Astrocyte of the spinal cord (primary cell): ENCODE results near the gene CDK15.
A peak's percentile ranks its signal among the peaks of the same experiment; 100 is the strongest.

Source experiments
- DNase-seq: peaks from one replicate; pipeline ENCODE4 v3.0.0; 2011; ENCODE audit warnings: low read depth, low spot score
- H3K4me3 ChIP-seq: 2 replicates; pipeline ENCODE4 v1.5.1; 2011; ENCODE audit warnings: low read depth, mild to moderate bottlenecking, low read length, moderate library complexity
- in situ Hi-C: cut with HindIII; loops from 2 replicates; pipeline ENCODE4 v1.10.0; 2017; ENCODE audit warnings: low sequenced_read_pairs
- TF ChIP-seq, protein P1 (sequence below): IDR thresholded peaks from 2 replicates; pipeline ENCODE4 v1.5.1; 2012; ENCODE audit warnings: low read depth, mild to moderate bottlenecking, low read length, inconsistent platforms

CDK15 gene

DNA sequence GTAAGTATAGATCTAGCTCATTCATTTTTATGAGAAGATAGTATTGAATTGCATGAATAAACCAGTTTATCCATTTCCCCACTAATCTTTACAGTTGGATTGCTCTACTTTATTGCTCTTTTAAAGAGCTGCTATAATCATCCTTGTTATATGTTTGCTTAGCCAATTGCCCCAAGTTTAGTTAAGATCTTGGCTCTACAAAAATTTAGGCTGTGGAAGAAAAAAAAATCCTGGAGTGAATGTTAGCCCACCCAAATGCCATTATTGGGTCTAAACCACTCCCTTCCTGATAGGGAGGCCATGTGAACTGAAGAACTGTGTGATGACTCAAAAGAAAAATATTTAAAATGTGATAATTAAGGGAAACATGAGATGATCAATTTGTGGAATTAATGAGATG lies 28.5 kb upstream of the CDK15 start:
- TF ChIP-seq, protein P1, sequence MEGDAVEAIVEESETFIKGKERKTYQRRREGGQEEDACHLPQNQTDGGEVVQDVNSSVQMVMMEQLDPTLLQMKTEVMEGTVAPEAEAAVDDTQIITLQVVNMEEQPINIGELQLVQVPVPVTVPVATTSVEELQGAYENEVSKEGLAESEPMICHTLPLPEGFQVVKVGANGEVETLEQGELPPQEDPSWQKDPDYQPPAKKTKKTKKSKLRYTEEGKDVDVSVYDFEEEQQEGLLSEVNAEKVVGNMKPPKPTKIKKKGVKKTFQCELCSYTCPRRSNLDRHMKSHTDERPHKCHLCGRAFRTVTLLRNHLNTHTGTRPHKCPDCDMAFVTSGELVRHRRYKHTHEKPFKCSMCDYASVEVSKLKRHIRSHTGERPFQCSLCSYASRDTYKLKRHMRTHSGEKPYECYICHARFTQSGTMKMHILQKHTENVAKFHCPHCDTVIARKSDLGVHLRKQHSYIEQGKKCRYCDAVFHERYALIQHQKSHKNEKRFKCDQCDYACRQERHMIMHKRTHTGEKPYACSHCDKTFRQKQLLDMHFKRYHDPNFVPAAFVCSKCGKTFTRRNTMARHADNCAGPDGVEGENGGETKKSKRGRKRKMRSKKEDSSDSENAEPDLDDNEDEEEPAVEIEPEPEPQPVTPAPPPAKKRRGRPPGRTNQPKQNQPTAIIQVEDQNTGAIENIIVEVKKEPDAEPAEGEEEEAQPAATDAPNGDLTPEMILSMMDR: no peak
- no peak for DNase-seq
- no peak overlapping the region for H3K4me3 ChIP-seq
- in situ Hi-C loops: no loop called here

DNA sequence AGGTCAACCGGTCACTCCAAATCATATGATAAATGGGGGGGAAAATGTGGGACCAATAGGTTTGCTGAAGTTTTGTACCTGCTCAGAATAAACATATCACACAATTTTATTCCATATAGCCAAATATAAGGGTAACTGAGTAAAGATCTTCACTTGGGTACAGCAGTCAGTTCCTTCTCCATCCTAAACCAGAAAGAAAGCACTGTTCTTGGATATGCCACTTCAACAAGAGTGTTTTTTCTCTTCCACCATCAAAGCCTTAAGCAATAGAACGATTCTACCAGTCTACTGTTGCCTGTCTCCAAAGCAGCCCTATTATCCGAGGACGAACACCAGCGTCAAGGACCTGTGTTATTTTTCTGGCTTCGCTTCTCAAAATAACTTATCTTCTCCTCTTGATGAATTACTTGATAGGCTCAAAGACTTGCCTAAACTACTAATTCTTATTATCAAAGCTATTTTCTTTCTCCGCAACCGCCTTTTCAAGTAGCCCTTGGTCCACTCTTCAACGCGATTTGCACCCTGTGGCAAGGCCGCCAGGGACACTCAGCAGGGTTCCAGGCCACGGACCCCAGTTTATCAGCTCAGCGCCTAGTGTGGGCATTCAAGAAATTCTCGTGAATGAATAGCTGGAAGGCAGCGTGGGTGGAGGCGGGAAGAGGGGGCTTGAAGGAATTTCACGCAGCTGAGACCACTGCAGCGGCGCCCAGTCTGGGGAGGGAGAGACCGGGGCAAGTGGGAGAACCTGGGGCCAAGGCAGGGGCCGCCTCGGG lies 26.2 kb upstream of the CDK15 start:
- TF ChIP-seq, protein P1: no peak
- in situ Hi-C loops: no loop called here
- peak; percentile 31 for DNase-seq
- H3K4me3 ChIP-seq: peak overlapping the region; percentile 96

DNA sequence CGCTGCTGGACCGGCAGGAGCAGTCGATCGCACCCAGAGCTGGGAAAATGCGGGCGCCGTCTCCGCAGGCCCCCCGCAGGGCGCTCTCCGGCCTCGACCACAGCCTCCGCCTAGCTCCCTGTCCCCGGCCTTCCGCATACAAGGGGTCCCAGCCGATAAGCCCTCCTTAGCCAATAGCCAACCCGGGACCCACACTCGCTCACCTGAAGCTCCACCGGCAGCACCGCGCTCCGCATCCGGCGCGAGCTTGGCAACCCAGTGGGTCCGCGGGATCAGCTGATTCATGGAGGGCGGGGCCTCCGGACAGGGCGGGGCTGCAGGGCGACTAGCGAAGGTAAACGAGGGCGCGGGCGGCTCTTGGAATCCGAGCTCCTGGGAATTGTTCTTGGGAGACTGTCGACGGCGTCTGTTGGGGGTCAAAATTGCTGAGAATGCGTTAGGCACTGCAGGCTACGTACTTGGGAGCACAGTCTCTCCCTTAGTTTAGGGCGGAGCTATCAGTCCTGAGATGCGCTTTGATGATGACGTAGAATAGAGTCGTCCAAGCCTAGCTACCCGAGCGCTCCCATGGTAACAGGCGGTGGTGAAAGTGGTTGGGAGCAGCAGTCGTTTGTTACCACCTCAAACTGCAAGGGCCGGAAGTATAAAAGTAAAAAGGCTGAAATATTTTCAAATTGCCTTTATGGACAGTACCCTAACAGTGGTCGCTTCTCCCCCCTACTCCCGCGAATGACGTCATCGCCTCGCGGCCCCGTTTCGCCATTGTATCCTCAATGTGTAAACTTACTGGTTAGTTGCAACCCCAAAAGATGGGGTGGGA lies 25.5 kb upstream of the CDK15 start, which contains the start of gene ALS2:
ALS2 (minus strand) TSS at position 260 of the 820 bp plus-strand sequence. CDS start 12,048 bp downstream, outside the sequence.
- peak; percentile 99 for DNase-seq
- in situ Hi-C loops: no loop called here
- TF ChIP-seq, protein P1: no peak
- H3K4me3 ChIP-seq: peak within 1 kb of the TSS; percentile 96

DNA sequence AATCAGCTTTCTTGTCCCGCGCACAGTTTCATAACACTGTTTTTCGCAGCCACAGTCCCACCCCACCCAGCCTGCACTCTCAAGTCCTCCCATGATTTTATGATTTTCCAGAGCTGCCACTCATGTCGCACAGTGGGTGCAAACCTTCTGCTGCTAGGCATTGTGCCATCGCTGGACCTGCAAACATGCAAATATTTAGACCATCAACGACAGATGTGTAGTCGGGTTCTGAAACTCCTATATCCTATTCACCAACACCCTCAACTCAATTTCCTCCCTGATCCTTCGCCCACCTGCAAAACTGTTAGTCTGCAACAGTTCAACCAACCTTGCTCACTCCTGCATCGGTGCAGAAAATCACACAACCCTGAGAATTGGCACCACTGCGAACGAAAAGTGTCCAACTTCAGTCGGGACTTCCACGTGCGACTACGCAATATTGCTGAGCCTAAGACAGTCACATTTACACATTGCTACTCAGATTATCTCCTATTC lies 24.7 kb upstream of the CDK15 start:
- no peak for DNase-seq
- TF ChIP-seq, protein P1: no peak
- in situ Hi-C loops: no loop called here
- peak overlapping the region; percentile 96 for H3K4me3 ChIP-seq

DNA sequence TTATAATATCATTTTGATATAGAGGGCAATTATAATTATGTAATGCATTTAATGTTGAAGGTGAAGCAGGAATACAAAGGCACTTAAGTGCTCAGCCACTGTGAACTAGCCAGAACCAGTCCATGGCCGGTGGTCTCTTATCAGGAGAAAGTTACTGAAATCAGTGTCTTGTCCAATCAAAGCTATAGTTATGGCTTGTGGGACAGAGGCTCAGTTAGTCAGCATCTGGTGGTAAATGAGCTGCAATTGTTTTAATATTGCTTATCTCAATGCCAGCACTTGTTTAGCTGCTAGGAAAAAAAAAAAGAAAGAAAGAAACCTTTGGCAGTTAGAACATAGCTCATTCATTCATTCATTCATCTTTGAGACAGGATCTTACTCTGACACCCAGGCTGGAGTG lies 21.8 kb upstream of the CDK15 start:
- no peak for DNase-seq
- TF ChIP-seq, protein P1: no peak
- in situ Hi-C loops: no loop called here
- H3K4me3 ChIP-seq: no peak overlapping the region

DNA sequence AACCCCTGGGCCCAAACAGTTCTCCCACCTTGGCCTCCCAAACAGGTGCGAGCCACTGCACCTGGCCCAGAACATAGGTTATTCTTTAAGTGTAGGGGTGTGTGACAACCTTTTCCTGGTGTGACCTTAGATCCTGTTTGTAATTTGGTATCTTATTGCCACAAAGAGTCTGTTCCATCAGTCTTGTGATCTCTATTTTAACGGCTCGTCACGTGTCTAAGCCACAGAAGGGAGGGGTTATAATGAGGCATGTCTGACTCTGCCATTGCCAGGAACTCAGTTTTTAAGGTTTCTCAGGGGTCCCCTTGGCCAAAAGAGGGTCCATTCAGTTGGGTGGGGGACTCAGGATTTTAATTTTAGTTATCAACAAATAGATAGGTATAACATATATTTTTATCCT lies 21.2 kb upstream of the CDK15 start:
- in situ Hi-C loops: no loop called here
- no peak for DNase-seq
- no peak overlapping the region for H3K4me3 ChIP-seq
- TF ChIP-seq, protein P1: no peak
